ENCODE data around the gene PLEKHB2. TPM values are rescaled to one million over a fixed set of nuclear protein-coding genes. Genes with fewer than 3 reads are reported as not detected.
A peak's percentile ranks its signal among the peaks of the same experiment; 100 is the strongest.

PLEKHB2 gene
- total RNA-seq, 1 donor from 2014 or later = 43.4 TPM

DNA sequence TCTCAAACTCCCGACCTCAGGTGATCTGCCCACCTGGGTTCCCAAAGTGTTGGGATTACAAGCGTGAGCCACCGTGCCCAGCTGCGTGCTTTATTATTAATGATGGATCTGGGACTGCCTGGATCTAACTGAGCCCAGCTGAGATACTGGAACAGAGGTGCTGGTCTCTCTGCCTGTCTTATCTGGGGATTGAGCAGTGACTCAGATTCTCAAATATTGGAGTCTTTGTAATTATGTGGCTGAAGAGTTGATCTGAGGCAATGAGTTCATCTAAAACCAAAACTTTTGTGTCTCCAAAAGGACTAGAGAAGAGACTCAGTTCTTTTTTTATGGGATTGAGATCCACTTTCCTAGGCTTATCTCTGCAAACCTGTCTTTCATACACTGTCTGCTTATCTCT lies 16.3 kb downstream of the PLEKHB2 start:
- no peak for DNase-seq (ENCODE audit: extremely low spot score, unreplicated experiment)
- H3K4me3 Mint-ChIP-seq = no peak overlapping the region
- TF ChIP-seq, protein P1, sequence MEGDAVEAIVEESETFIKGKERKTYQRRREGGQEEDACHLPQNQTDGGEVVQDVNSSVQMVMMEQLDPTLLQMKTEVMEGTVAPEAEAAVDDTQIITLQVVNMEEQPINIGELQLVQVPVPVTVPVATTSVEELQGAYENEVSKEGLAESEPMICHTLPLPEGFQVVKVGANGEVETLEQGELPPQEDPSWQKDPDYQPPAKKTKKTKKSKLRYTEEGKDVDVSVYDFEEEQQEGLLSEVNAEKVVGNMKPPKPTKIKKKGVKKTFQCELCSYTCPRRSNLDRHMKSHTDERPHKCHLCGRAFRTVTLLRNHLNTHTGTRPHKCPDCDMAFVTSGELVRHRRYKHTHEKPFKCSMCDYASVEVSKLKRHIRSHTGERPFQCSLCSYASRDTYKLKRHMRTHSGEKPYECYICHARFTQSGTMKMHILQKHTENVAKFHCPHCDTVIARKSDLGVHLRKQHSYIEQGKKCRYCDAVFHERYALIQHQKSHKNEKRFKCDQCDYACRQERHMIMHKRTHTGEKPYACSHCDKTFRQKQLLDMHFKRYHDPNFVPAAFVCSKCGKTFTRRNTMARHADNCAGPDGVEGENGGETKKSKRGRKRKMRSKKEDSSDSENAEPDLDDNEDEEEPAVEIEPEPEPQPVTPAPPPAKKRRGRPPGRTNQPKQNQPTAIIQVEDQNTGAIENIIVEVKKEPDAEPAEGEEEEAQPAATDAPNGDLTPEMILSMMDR (conservative IDR thresholded peaks at IDR 0.05) = no peak
- H3K36me3 Mint-ChIP-seq = peaks cover 33% of the 10 kb centered on the region
- no peak overlapping the region for H3K27ac Mint-ChIP-seq
- peaks cover 27% of the 10 kb centered on the region for H3K4me1 Mint-ChIP-seq (ENCODE audit: unreplicated experiment)
- H3K9me3 Mint-ChIP-seq = no peaks in the 10 kb centered on the region
- H3K27me3 Mint-ChIP-seq = no peaks in the 10 kb centered on the region

DNA sequence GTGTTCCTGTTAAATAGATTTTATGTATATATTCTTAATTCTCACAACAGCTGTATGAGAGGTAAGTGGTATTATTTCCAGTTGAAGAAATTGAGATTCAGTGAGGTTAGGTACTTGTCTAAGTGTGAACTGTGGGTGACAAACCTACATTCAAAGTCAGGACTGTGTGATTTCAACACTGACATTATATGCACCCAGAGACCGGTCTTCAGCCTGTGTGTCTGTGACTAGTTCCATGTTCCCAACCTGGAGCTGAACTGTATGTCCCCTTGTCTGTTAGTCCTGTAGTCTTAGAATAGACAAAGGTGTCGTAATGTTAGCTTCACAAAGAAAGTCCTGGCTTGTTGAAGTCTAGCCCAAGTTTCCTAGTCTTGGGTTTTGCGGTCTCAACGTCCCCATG lies 17.4 kb downstream of the PLEKHB2 start:
- peaks cover 27% of the 10 kb centered on the region for H3K4me1 Mint-ChIP-seq (ENCODE audit: unreplicated experiment)
- no peak for DNase-seq (ENCODE audit: extremely low spot score, unreplicated experiment)
- H3K27me3 Mint-ChIP-seq = no peaks in the 10 kb centered on the region
- peaks cover 37% of the 10 kb centered on the region for H3K36me3 Mint-ChIP-seq
- no peak overlapping the region for H3K27ac Mint-ChIP-seq
- no peak overlapping the region for H3K4me3 Mint-ChIP-seq
- no peaks in the 10 kb centered on the region for H3K9me3 Mint-ChIP-seq
- TF ChIP-seq, protein P1 (conservative IDR thresholded peaks at IDR 0.05) = no peak

DNA sequence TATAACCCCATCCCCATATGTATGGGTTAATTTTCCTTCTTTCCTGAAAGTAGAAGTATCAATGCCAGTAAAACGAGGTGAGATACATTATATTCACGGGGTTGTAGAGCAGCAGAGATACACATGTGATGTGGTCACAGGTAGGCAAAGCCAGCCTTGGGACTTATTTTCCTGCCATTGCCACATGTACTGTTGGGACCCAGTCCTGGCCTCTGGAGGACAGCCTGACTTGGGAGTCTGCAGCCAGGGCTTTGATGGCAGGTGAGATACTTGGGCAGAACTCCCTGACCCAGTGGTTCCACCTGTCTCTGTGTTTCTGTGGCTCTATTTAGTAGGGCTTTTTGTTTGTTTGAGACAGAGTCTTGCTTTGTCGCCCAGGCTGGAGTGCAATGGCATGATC lies 18.1 kb downstream of the PLEKHB2 start:
- Mint-ChIP-seq H3K4me3 (no peak overlapping the region), H3K36me3 (peaks cover 43% of the 10 kb centered on the region), H3K27ac (no peak overlapping the region), H3K27me3 (no peaks in the 10 kb centered on the region), H3K9me3 (no peaks in the 10 kb centered on the region), H3K4me1 (ENCODE audit: unreplicated experiment) (peaks cover 27% of the 10 kb centered on the region)
- no peak for DNase-seq (ENCODE audit: extremely low spot score, unreplicated experiment)
- TF ChIP-seq, protein P1 (conservative IDR thresholded peaks at IDR 0.05) = no peak

DNA sequence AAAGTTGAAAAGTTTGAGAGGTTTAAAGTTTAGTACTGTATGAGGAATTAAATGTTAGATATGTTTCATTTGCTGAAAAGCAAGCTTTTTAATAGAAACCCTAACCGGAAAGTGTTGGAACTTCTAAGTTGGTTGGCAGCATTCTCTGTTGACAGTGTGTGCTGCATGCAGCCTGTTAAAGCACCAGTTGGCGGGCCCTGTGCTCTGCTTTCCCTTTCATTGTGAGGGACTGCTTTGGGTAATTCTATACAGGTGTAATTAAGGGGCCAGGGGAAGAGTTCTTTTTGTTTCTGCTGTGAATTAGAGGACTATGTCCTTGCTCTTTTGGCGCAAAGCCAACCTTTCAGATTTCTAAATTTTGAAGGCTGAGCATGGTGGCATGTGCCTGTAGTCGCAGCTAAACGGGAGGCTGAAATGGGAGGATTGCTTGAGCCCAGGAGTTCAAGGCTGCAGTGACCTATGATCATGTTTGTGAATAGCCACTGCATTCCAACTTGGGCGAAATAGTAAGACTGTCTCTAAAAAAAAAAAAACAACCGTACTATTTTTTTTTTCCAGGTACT lies 20.1 kb downstream of the PLEKHB2 start:
- no peak for DNase-seq (ENCODE audit: extremely low spot score, unreplicated experiment)

DNA sequence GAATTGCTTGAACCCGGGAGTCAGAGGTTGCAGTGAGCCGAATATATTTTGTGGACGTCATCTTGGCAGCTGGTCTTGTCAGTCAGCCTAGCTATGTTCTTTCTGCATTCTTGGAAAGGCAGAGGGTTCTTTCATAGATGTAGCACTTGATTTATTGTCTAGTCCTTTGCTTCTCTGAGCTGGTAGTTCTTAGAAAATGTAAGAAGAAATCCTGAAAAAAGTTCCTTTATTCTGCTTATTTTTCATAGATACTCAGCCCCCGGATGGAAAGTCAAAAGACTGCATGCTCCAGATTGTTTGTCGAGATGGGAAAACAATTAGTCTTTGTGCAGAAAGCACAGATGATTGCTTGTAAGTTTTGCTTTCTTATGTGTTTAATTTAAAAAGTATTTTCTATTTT lies 21.3 kb downstream of the PLEKHB2 start:
- H3K27me3 Mint-ChIP-seq = no peaks in the 10 kb centered on the region
- no peak overlapping the region for H3K27ac Mint-ChIP-seq
- H3K4me3 Mint-ChIP-seq = no peak overlapping the region
- H3K36me3 Mint-ChIP-seq = peaks cover 58% of the 10 kb centered on the region
- no peak for DNase-seq (ENCODE audit: extremely low spot score, unreplicated experiment)
- peaks cover 18% of the 10 kb centered on the region for H3K4me1 Mint-ChIP-seq (ENCODE audit: unreplicated experiment)
- H3K9me3 Mint-ChIP-seq = no peaks in the 10 kb centered on the region
- TF ChIP-seq, protein P1 (conservative IDR thresholded peaks at IDR 0.05) = no peak

More for the DNA sequence above, 20.1 kb downstream of the PLEKHB2 start:
- H3K36me3 Mint-ChIP-seq = peaks cover 60% of the 10 kb centered on the region
- H3K27ac Mint-ChIP-seq = peak overlapping the region; percentile 34
- peaks cover 22% of the 10 kb centered on the region for H3K4me1 Mint-ChIP-seq (ENCODE audit: unreplicated experiment)
- no peaks in the 10 kb centered on the region for H3K9me3 Mint-ChIP-seq
- no peaks in the 10 kb centered on the region for H3K27me3 Mint-ChIP-seq
- no peak overlapping the region for H3K4me3 Mint-ChIP-seq
- TF ChIP-seq, protein P1 (conservative IDR thresholded peaks at IDR 0.05) = no peak

DNA sequence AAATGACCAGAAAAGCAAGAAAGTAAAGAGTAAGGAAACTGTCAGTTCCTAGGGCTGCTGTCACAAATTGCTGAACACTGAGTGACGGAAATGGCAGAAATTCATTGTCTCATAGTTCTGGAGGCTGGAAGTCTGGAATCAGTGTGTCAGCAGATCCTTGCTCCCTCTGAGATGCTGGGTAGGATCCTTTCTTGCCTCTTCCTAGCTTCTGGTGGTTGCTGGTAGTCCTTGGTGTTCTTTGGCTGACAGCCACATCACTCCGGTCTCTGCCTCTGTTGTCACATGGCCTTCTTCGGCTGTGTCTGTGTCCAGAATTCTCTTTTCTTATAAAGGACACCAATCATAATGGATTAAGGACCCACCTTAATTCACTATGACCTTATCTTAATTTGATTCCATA lies 21.9 kb downstream of the PLEKHB2 start:
- Mint-ChIP-seq H3K4me3 (no peak overlapping the region), H3K27me3 (no peaks in the 10 kb centered on the region), H3K27ac (no peak overlapping the region), H3K9me3 (no peaks in the 10 kb centered on the region), H3K4me1 (ENCODE audit: unreplicated experiment) (peaks cover 18% of the 10 kb centered on the region), H3K36me3 (peaks cover 56% of the 10 kb centered on the region)
- DNase-seq (ENCODE audit: extremely low spot score, unreplicated experiment) = no peak
- TF ChIP-seq, protein P1 (conservative IDR thresholded peaks at IDR 0.05) = no peak

All from type B pancreatic cell (in vitro differentiated cells).